Nephron (organoid): Measurements from ENCODE around the gene DPYD.

Experiments used
- H3K27ac Mint-ChIP-seq, 3 experiments: 2 replicates each; pipeline ENCODE4 v1.8.0; 2020; ENCODE audit warnings: mixed read lengths in 3 of 3, mild to moderate bottlenecking in 2 of 3, moderate library complexity in 1 of 3
- H3K27me3 Mint-ChIP-seq: 2 replicates; pipeline ENCODE4 v1.8.0; 2021; ENCODE audit warnings: low read depth, mild to moderate bottlenecking, moderate library complexity, mixed read lengths
- H3K36me3 Mint-ChIP-seq: 2 replicates; pipeline ENCODE4 v1.8.0; 2020; ENCODE audit warnings: low read depth, mixed read lengths
- H3K4me1 Mint-ChIP-seq: 2 replicates; pipeline ENCODE4 v1.8.0; 2020; ENCODE audit warnings: mixed read lengths
- H3K4me3 Mint-ChIP-seq, 3 experiments: 2 replicates each; pipeline ENCODE4 v1.8.0; 2020; ENCODE audit warnings: mild to moderate bottlenecking in 3 of 3, mixed read lengths in 3 of 3, moderate library complexity in 2 of 3
- H3K9me3 Mint-ChIP-seq: 2 replicates; pipeline ENCODE4 v1.8.0; 2020; ENCODE audit warnings: mixed read lengths
- CTCF ChIP-seq, 3 experiments: fragments of 200-600 bp; sonication (generic); IDR thresholded peaks; one replicate each; pipeline ENCODE4 v1.5.0; 2021; ENCODE audit warnings: antibody characterized with exemption in 3 of 3; ENCODE audit not compliant: unreplicated experiment in 3 of 3

Gene DPYD

GRCh38 chr1:97806996-97807520, 113.8 kb downstream of the DPYD start:
- no peak overlapping the region for H3K4me3 Mint-ChIP-seq
- H3K36me3 Mint-ChIP-seq: no peaks in the 10 kb centered on the region
- peaks cover 3% of the 10 kb centered on the region for H3K9me3 Mint-ChIP-seq
- no peak overlapping the region for H3K27ac Mint-ChIP-seq
- no peaks in the 10 kb centered on the region for H3K4me1 Mint-ChIP-seq
- TF ChIP-seq CTCF (IDR thresholded peaks at IDR 0.05; ENCODE audit: unreplicated experiment in 3 of 3): no peak
- H3K27me3 Mint-ChIP-seq: no peaks in the 10 kb centered on the region

GRCh38 chr1:97806326-97806725, 114.5 kb downstream of the DPYD start:
- H3K27me3 Mint-ChIP-seq: no peaks in the 10 kb centered on the region
- no peak overlapping the region for H3K27ac Mint-ChIP-seq
- H3K4me1 Mint-ChIP-seq: no peaks in the 10 kb centered on the region
- no peak for TF ChIP-seq CTCF (IDR thresholded peaks at IDR 0.05; ENCODE audit: unreplicated experiment in 3 of 3)
- H3K9me3 Mint-ChIP-seq: peaks cover 3% of the 10 kb centered on the region
- no peaks in the 10 kb centered on the region for H3K36me3 Mint-ChIP-seq
- no peak overlapping the region for H3K4me3 Mint-ChIP-seq

- Mint-ChIP-seq H3K36me3 (no peaks in the 10 kb centered on the region), H3K9me3 (no peaks in the 10 kb centered on the region), H3K27me3 (no peaks in the 10 kb centered on the region), H3K4me3 (no peak overlapping the region), H3K4me1 (no peaks in the 10 kb centered on the region), H3K27ac (no peak overlapping the region)
- TF ChIP-seq CTCF (IDR thresholded peaks at IDR 0.05; ENCODE audit: unreplicated experiment in 3 of 3): no peak
Measured at GRCh38 chr1:97805093-97805492, 115.7 kb downstream of the DPYD start.

- H3K4me1 Mint-ChIP-seq: no peaks in the 10 kb centered on the region
- TF ChIP-seq CTCF (IDR thresholded peaks at IDR 0.05; ENCODE audit: unreplicated experiment in 3 of 3): no peak
- no peaks in the 10 kb centered on the region for H3K9me3 Mint-ChIP-seq
- no peak overlapping the region for H3K4me3 Mint-ChIP-seq
- no peaks in the 10 kb centered on the region for H3K27me3 Mint-ChIP-seq
- no peaks in the 10 kb centered on the region for H3K36me3 Mint-ChIP-seq
- no peak overlapping the region for H3K27ac Mint-ChIP-seq
Measured at GRCh38 chr1:97803026-97803425, 117.8 kb downstream of the DPYD start.

- H3K4me1 Mint-ChIP-seq: peaks cover 4% of the 10 kb centered on the region
- no peaks in the 10 kb centered on the region for H3K9me3 Mint-ChIP-seq
- peak overlapping the region in 1 of 3 experiments; percentile 25 for H3K27ac Mint-ChIP-seq
- TF ChIP-seq CTCF (IDR thresholded peaks at IDR 0.05; ENCODE audit: unreplicated experiment in 3 of 3): no peak
- H3K36me3 Mint-ChIP-seq: no peaks in the 10 kb centered on the region
- no peak overlapping the region for H3K4me3 Mint-ChIP-seq
- H3K27me3 Mint-ChIP-seq: no peaks in the 10 kb centered on the region
Measured at GRCh38 chr1:97802011-97802410, 118.8 kb downstream of the DPYD start.

GRCh38 chr1:97797403-97798183, 123.2 kb downstream of the DPYD start:
- Mint-ChIP-seq H3K4me3 (no peak overlapping the region), H3K36me3 (no peaks in the 10 kb centered on the region), H3K9me3 (no peaks in the 10 kb centered on the region), H3K27ac (peak overlapping the region in 1 of 3 experiments; percentile 45), H3K27me3 (no peaks in the 10 kb centered on the region), H3K4me1 (peaks cover 9% of the 10 kb centered on the region)
- TF ChIP-seq CTCF (IDR thresholded peaks at IDR 0.05; ENCODE audit: unreplicated experiment in 3 of 3): no peak
